Measurements from ENCODE around the gene TPX2. TPM values are rescaled to one million over a fixed set of nuclear protein-coding genes. Genes with fewer than 3 reads are reported as not detected.

The TPX2 gene
- total and polyA plus RNA-seq, 2 of the 8 experiments (the other 6 are each of a cell fraction or from before 2014, with no cell fraction given) = 43.6 to 125 TPM

DNA sequence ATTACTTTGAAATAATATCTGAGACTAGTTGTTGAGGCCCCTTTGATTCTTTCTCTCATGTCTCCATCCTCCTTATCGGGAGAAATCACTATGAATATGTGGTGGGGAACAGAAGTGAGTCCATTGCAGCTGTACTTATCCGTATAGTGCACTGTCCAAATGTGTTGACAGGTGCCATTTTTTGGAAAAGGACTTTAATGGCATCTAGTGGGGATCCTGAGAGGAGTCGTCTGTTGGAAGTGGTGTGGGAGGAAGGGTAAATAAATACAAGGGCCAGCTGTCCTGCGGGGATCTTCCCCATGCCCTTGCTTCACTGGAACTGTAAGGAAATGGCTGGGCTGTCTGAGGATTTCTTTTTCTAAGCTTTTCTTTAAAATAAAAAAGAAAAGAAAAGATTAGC, 19.4 kb downstream of the TPX2 start (continued):
- TF ChIP-seq RXRA (IDR thresholded peaks at IDR 0.05; ENCODE audit: insufficient read depth, low read depth, low read length) (no peak), SIRT6 (IDR thresholded peaks at IDR 0.05; ENCODE audit: low read length) (no peak), SIN3A (conservative IDR thresholded peaks at IDR 0.05 in 1 of 2, IDR thresholded peaks at IDR 0.05 in 1 of 2; ENCODE audit: low read depth in 1 of 2, low read length in 2 of 2) (no peak), YY1 (IDR thresholded peaks at IDR 0.05; ENCODE audit: low read depth, low read length) (no peak)
